AG09309 (cell line): ENCODE measurements around the gene ANKZF1.

Source experiments
- DNase-seq: peaks from one replicate; pipeline ENCODE4 v3.0.0-alpha.2; 2010; ENCODE audit warnings: low read depth
- H3K4me3 ChIP-seq: 2 replicates; pipeline ENCODE4 v1.5.1; 2011; ENCODE audit warnings: mild to moderate bottlenecking, low read depth, low read length, moderate library complexity; ENCODE audit not compliant: control insufficient read depth
- CTCF ChIP-seq: IDR thresholded peaks from 2 replicates; pipeline ENCODE4 v1.5.1; 2011; ENCODE audit warnings: mild to moderate bottlenecking, low read depth, low read length, inconsistent platforms; ENCODE audit not compliant: insufficient read depth, control insufficient read depth; ENCODE audit errors: missing control alignments

Gene ANKZF1

GRCh38 chr2:219246559-219246958 lies 17.0 kb downstream of the ANKZF1 start:
- no peak overlapping the region for H3K4me3 ChIP-seq
- TF ChIP-seq CTCF: no peak
- no peak for DNase-seq

- no peak for TF ChIP-seq CTCF
- DNase-seq: no peak
- no peak overlapping the region for H3K4me3 ChIP-seq
Measured at GRCh38 chr2:219247678-219248642, 18.4 kb downstream of the ANKZF1 start.

- no peak for TF ChIP-seq CTCF
- DNase-seq: no peak
- H3K4me3 ChIP-seq: no peak overlapping the region
Measured at GRCh38 chr2:219248845-219249202, 19.2 kb downstream of the ANKZF1 start.

- H3K4me3 ChIP-seq: no peak overlapping the region
- DNase-seq: peak; percentile 47
- TF ChIP-seq CTCF: no peak
Measured at GRCh38 chr2:219249203-219249980, 19.8 kb downstream of the ANKZF1 start.

GRCh38 chr2:219250049-219250781 lies 20.6 kb downstream of the ANKZF1 start:
- no peak for DNase-seq
- TF ChIP-seq CTCF: no peak
- H3K4me3 ChIP-seq: no peak overlapping the region

GRCh38 chr2:219251656-219252055 lies 22.1 kb downstream of the ANKZF1 start:
- TF ChIP-seq CTCF: no peak
- H3K4me3 ChIP-seq: no peak overlapping the region
- DNase-seq: no peak
